Measurements from ENCODE around the gene PTP4A2. TPM values are rescaled to one million over a fixed set of nuclear protein-coding genes. Genes with fewer than 3 reads are reported as not detected.
"Not testable (repeated sequence)": the region's sequence is repeated elsewhere in the genome, so short reads cannot be mapped to it uniquely, and the experiment has no call there.

Gene PTP4A2
- total RNA-seq, 2 experiments from 2014 or later: 356 to 363 TPM

GRCh38 chr1:31943546-31944184 lies 5.5 kb upstream of the PTP4A2 start:
- H3K4me1 Mint-ChIP-seq: peaks cover 54% of the 10 kb centered on the region
- peak overlapping the region; percentile 97 for H3K27ac Mint-ChIP-seq
- POLR2A ChIA-PET: interaction anchor here (0.6 to 14.4 kb wide), 17 partner anchors 10 to 307 kb away, joined by 3 to 319 read pairs (median 5); partner anchors contain the start of genes KHDRBS1, LCK and TMEM39B
- peak overlapping the region; percentile 90 for H3K4me3 Mint-ChIP-seq
- no peaks in the 10 kb centered on the region for H3K9me3 Mint-ChIP-seq
- no peaks in the 10 kb centered on the region for H3K36me3 Mint-ChIP-seq
- DNase-seq (no peak), ATAC-seq (ENCODE audit: low read depth) (peak; percentile 27)
- H3K27me3 Mint-ChIP-seq: no peaks in the 10 kb centered on the region

GRCh38 chr1:31942061-31942460 lies 3.9 kb upstream of the PTP4A2 start:
- POLR2A ChIA-PET: interaction anchor here (0.7 to 14.4 kb wide), 6 partner anchors 12 to 1223 kb away, joined by 3 to 319 read pairs (median 10); partner anchors contain the start of gene KHDRBS1
- Mint-ChIP-seq H3K4me3 (peak overlapping the region; percentile 53), H3K4me1 (peaks cover 58% of the 10 kb centered on the region), H3K27ac (peak overlapping the region; percentile 97)
- ATAC-seq (ENCODE audit: low read depth); DNase-seq; H3K36me3 Mint-ChIP-seq; H3K9me3 Mint-ChIP-seq; H3K27me3 Mint-ChIP-seq: not testable (repeated sequence)

GRCh38 chr1:31939484-31940329 lies 1.5 kb upstream of the PTP4A2 start:
- peak; percentile 77 for DNase-seq
- Mint-ChIP-seq H3K9me3 (no peaks in the 10 kb centered on the region), H3K27ac (peak overlapping the region; percentile 98), H3K36me3 (peaks cover 25% of the 10 kb centered on the region), H3K4me1 (peaks cover 62% of the 10 kb centered on the region), H3K4me3 (peak overlapping the region; percentile 73), H3K27me3 (no peaks in the 10 kb centered on the region)
- peak; percentile 45 for ATAC-seq (ENCODE audit: low read depth)
- POLR2A ChIA-PET: interaction anchor here (0.6 to 14.4 kb wide), 14 partner anchors 9 to 127 kb away, joined by 3 to 319 read pairs (median 6); partner anchors contain the start of genes KHDRBS1 and SPOCD1

- peak overlapping the region; percentile 98 for H3K27ac Mint-ChIP-seq
- peak; percentile 83 for DNase-seq
- POLR2A ChIA-PET: interaction anchor here (0.6 to 14.4 kb wide), 22 partner anchors 8 to 293 kb away, joined by 3 to 319 read pairs (median 4); partner anchors contain the start of genes KHDRBS1, KPNA6, PEF1 and SPOCD1
These were observed 626 bp downstream of the PTP4A2 start for GRCh38 chr1:31937300-31938183.

GRCh38 chr1:31936981-31937299 lies 1.2 kb downstream of the PTP4A2 start:
- no peak for DNase-seq
- H3K9me3 Mint-ChIP-seq: no peaks in the 10 kb centered on the region
- H3K36me3 Mint-ChIP-seq: peaks cover 30% of the 10 kb centered on the region
- no peak for ATAC-seq (ENCODE audit: low read depth)
- H3K4me1 Mint-ChIP-seq: peaks cover 65% of the 10 kb centered on the region
- H3K27ac Mint-ChIP-seq: peak overlapping the region; percentile 98
- H3K27me3 Mint-ChIP-seq: no peaks in the 10 kb centered on the region
- H3K4me3 Mint-ChIP-seq: peak overlapping the region; percentile 97
- POLR2A ChIA-PET: interaction anchor here (0.6 to 14.4 kb wide), 9 partner anchors 10 to 122 kb away, joined by 3 to 319 read pairs (median 11); partner anchors contain the start of genes KHDRBS1 and SPOCD1

More at GRCh38 chr1:31937300-31938183, 626 bp downstream of the PTP4A2 start:
- H3K4me1 Mint-ChIP-seq: peaks cover 65% of the 10 kb centered on the region
- no peaks in the 10 kb centered on the region for H3K9me3 Mint-ChIP-seq
- no peaks in the 10 kb centered on the region for H3K27me3 Mint-ChIP-seq
- peak; percentile 31 for ATAC-seq (ENCODE audit: low read depth)
- peak overlapping the region; percentile 97 for H3K4me3 Mint-ChIP-seq
- peaks cover 29% of the 10 kb centered on the region for H3K36me3 Mint-ChIP-seq

GRCh38 chr1:31936278-31936980 lies 1.7 kb downstream of the PTP4A2 start:
- Mint-ChIP-seq H3K4me3 (peak overlapping the region; percentile 97), H3K4me1 (peaks cover 69% of the 10 kb centered on the region), H3K27ac (peak overlapping the region; percentile 98), H3K9me3 (no peaks in the 10 kb centered on the region), H3K36me3 (peaks cover 33% of the 10 kb centered on the region), H3K27me3 (no peaks in the 10 kb centered on the region)
- ATAC-seq (ENCODE audit: low read depth) (no peak), DNase-seq (no peak)
- POLR2A ChIA-PET: interaction anchor here (1.0 to 14.4 kb wide), 11 partner anchors 8 to 88 kb away, joined by 3 to 319 read pairs (median 14); partner anchors contain the start of gene KHDRBS1

- Mint-ChIP-seq H3K36me3 (peaks cover 40% of the 10 kb centered on the region), H3K27ac (peak overlapping the region; percentile 98), H3K9me3 (no peaks in the 10 kb centered on the region), H3K4me3 (peak overlapping the region; percentile 97), H3K4me1 (peaks cover 69% of the 10 kb centered on the region), H3K27me3 (no peaks in the 10 kb centered on the region)
- POLR2A ChIA-PET: interaction anchor here (0.5 to 14.4 kb wide), 10 partner anchors 8 to 1012 kb away, joined by 4 to 319 read pairs (median 11); partner anchors contain the start of gene KHDRBS1
- ATAC-seq (ENCODE audit: low read depth) (no peak), DNase-seq (no peak)
These were observed 3.2 kb downstream of the PTP4A2 start for GRCh38 chr1:31934706-31935629.

GRCh38 chr1:31932491-31933316 lies 5.5 kb downstream of the PTP4A2 start:
- POLR2A ChIA-PET: interaction anchor here (0.6 to 14.4 kb wide), 5 partner anchors 10 to 48 kb away, joined by 4 to 319 read pairs (median 39); no protein-coding TSS in a partner anchor
- Mint-ChIP-seq H3K36me3 (peaks cover 47% of the 10 kb centered on the region), H3K9me3 (no peaks in the 10 kb centered on the region), H3K27ac (peak overlapping the region; percentile 89), H3K4me3 (peak overlapping the region; percentile 97), H3K27me3 (no peaks in the 10 kb centered on the region), H3K4me1 (peaks cover 68% of the 10 kb centered on the region)
- DNase-seq (no peak), ATAC-seq (ENCODE audit: low read depth) (no peak)

GRCh38 chr1:31931593-31932225 lies 6.5 kb downstream of the PTP4A2 start:
- peak overlapping the region; percentile 97 for H3K4me3 Mint-ChIP-seq
- H3K27ac Mint-ChIP-seq: peak overlapping the region; percentile 89
- no peaks in the 10 kb centered on the region for H3K9me3 Mint-ChIP-seq
- POLR2A ChIA-PET: interaction anchor here (0.6 to 14.4 kb wide), 7 partner anchors 8 to 319 kb away, joined by 3 to 319 read pairs (median 6); partner anchors contain the start of gene LCK
- ATAC-seq (ENCODE audit: low read depth) (no peak), DNase-seq (no peak)
- peaks cover 46% of the 10 kb centered on the region for H3K36me3 Mint-ChIP-seq
- H3K4me1 Mint-ChIP-seq: peaks cover 74% of the 10 kb centered on the region
- no peaks in the 10 kb centered on the region for H3K27me3 Mint-ChIP-seq

Measured in activated naive CD8-positive, alpha-beta T cell treated with anti-CD3 and anti-CD28 coated beads, Interleukin-2, amount 10 ng/mL, durations not matched to agents 7 days and 5 days (primary cell).